ENCODE results near the gene TMEM214.

The TMEM214 gene

GRCh38 chr2:27041752-27042151, 9.0 kb downstream of the TMEM214 start:
- no peak for DNase-seq

DNA sequence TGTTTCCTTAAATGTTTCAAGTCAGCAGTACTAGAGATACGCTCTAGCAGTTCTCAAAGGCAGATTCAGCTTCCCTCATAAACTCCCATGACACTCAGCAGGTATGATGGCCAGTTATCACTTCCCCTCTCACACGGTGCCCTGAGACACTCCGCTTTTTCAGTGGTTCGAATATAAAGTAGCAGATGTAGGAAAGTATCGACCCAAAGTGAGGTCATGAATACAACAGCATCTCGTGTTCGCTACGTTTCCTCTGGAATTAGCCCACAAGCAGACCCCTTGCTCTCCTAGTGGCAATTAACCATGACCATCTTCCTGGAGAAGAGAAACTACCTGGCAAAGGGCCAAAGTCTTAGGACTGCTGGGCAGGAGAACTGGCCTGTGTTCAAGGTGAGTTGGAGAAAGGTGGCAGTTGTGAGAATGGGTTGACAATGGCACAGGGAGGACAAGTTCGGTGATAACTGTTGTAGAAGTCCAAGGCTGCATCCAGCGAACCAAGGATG, 9.4 kb downstream of the TMEM214 start:
- DNase-seq = no peak

- DNase-seq = peak; percentile 3
Measured at GRCh38 chr2:27042985-27043634, 10.3 kb downstream of the TMEM214 start.

- DNase-seq = no peak
Measured at GRCh38 chr2:27049422-27050280, 16.9 kb downstream of the TMEM214 start.

GRCh38 chr2:27050281-27050995, 17.7 kb downstream of the TMEM214 start:
- DNase-seq = peak; percentile 95

- DNase-seq = peak; percentile 87
Measured at GRCh38 chr2:27050996-27051901, 18.5 kb downstream of the TMEM214 start, which contains the start of gene AGBL5. AGBL5 (plus strand) TSS chr2:27051668; CDS start chr2:27052959, 1,291 bp downstream.

DNA sequence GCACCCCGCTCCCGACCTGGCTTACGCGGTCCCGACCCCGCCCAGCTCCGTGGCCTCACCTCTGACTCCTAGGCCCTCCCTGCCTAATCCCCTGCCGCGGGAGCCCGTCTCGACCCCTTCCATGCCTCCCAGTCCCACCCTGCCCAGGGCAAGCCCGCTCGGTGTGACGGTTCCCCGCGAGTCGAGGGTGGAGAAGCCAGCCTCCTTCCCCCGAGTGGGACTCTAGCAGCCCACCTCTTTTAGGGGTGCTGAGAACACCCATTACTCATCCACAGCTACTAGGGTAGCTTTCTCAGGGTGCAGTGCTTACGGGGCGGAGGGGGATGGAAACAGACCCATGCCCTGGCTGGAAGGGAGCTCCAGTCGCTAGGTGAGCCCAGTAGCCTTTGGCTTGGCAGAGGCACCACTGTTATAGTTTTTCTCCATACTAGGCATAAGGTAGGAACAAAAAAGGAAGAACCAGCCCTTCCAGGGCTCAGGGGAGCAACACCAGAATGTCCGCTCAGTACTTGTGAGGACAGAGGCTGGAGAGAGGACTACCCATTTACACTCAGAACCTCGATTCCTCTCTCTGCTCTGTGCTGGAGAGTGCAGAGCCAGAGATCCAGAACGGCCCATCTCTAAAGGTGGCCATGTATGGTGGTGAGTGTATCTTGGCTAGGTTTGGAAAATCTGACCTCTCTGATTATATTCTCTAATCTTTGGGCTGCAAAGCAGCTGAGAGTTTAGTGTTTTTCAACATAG, 19.3 kb downstream of the TMEM214 start:
- no peak for DNase-seq

GRCh38 chr2:27053321-27053720, 20.6 kb downstream of the TMEM214 start:
- DNase-seq = no peak

- DNase-seq = no peak
Measured at GRCh38 chr2:27053776-27054175, 21.0 kb downstream of the TMEM214 start.

DNA sequence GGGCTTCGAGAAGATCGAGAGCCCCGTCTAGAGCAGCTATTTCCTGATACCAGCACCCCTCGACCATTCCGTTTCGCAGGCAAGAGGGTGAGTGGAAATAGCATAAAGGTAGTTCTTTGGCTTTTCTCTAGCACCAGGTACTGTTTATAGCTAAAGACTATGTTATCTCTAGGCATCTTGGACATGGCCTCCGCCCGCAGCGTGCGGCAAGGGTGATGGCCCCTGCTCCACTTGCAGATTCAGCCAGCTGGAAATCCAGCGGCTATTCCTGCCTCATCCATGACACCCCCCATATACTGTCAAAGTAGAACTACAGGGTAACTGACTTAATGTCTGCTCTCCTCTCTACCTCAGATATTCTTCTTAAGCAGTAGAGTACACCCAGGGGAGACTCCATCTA, 22.0 kb downstream of the TMEM214 start:
- no peak for DNase-seq

DNA sequence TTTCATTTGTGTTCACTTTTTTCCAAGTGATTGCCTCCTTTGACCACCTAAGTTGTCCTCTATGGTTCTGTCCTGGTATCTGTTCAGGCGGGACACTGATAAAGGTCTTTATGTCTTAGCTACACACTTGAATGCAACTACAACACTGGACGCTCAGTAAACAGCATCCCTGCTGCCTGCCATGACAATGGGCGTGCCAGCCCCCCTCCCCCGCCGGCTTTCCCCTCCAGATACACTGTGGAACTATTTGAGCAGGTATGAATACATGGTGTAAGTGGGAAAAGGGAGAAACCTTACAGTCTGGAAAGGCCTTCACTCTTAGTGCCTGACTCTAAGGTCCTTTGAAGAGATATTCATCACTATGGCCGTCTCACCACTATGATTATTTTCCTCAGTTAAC, 24.4 kb downstream of the TMEM214 start:
- DNase-seq = no peak

DNA sequence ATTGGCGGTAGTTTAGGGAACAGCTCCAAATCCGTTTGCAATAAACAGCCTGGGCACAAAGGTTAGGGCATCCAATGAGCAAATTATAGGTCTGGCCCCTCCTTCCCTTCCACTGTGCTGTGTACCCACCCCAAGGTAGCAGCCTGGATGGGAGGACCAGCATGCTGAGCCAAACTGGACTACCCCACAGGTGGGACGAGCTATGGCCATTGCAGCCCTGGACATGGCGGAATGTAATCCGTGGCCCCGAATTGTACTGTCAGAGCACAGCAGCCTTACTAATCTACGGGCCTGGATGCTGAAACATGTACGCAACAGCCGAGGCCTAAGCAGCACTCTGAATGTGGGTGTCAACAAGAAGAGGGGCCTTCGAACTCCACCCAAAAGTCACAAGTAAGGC, 25.4 kb downstream of the TMEM214 start:
- no peak for DNase-seq

DNA sequence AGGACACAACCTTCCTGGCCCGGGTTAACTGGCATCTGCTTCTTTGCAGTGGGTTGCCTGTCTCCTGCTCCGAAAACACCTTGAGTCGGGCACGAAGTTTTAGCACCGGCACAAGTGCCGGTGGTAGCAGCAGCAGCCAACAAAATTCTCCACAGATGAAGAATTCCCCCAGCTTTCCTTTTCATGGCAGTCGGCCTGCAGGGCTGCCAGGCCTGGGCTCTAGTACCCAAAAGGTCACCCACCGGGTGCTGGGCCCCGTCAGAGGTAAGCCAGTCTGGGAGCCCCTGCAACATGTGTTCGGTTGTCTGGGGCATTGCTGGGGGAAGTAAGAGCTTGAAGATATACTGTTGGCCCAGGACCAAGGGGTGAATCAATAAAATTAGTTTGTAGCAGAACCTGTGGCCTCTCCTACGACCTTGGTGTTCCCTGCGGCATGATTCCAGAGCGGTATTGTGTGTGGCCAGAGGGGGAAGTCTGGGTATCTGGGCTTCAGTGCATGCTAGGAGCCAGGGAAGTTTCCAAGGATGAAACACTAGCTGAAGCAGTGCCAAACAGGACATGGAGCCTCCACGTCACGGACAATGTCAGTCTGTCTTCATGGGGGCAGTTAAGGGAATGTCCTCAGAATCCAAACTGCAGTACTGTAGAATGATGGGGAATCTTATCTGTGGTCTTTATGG, 26.5 kb downstream of the TMEM214 start:
- no peak for DNase-seq

DNA sequence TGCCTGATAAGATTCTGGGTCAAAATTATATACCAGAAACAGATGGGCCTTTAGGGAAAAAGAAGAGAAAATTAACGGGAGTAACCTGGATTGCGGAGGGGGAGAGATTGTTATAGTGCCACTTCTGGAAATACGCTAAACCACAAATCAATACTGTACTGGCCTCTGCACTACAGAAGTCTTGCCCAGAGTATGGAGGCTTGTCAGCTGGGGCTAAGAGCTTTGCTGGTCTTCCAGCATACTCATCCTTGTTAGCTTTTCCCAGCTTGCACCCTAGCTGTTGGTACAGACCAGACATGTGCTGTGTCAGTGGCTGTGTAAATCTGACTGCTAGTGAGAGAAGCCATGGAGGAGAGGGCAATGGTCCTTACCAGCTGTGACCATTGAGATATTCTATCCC, 27.6 kb downstream of the TMEM214 start:
- DNase-seq = no peak

DNA sequence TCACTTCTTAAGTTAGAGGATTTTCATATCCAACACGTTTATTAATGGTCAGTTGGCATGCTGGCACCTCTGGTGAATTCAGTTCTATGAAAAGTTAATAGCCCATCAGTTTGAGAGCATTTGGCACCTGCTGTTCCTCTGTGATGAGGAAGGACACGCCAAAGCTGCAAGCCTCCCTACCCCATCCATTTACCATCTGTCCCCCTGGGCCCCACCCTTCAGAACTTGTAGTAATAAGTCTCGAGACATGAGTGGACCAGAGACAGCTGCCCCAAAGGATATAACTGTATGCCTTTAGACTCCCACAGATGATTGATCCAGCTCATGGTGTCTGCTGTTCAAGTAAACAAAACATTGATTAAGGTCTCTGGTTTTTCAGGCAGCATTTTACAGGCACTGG, 32.4 kb downstream of the TMEM214 start:
- DNase-seq = no peak

DNA sequence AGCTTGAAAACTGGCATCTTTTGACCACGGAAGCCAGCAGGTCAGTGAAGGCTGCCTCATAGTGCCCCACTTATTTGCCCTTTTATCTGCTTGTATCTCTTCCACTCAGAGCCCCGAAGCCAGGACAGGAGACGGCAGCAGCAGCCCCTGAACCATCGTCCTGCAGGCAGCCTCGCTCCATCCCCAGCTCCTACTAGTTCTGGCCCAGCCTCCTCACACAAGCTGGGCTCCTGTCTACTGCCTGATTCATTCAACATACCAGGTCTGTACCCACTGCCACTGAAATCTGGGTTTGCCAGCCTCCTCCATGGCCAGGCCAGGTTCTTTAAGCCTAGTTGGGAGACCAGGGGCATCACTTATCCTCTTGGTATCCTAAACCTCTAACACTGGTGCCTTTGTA, 34.6 kb downstream of the TMEM214 start:
- no peak for DNase-seq

DNA sequence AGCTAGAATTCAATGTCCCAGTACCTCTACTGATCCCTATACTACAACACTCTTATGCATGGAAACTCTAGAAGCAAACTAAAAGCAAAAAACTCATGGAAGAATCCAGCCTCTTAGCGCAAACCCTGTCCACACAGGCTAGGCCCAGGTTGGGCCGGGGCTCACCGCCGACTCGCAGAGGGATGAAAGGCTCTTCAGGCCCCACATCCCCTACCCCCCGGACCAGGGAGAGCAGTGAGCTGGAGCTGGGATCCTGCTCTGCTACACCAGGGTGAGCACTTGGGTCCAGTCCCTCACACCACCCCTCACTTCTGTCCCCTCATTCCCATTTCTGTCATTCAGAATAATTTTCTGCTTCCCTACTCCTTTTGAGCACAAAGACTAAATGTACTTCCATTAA, 36.7 kb downstream of the TMEM214 start:
- no peak for DNase-seq

GRCh38 chr2:27069961-27070618, 37.3 kb downstream of the TMEM214 start:
- no peak for DNase-seq

- no peak for DNase-seq
Measured at GRCh38 chr2:27070653-27071276, 38.0 kb downstream of the TMEM214 start.

Measured in HCEC 1CT (cell line).